GM04504 (cell line): ENCODE measurements around the gene REN.
A peak's percentile ranks its signal among the peaks of the same experiment; 100 is the strongest.

ENCODE experiments used
- DNase-seq: peaks from one replicate; pipeline ENCODE4 v3.0.0-alpha.2; 2012; ENCODE audit warnings: low read depth

REN gene

DNA sequence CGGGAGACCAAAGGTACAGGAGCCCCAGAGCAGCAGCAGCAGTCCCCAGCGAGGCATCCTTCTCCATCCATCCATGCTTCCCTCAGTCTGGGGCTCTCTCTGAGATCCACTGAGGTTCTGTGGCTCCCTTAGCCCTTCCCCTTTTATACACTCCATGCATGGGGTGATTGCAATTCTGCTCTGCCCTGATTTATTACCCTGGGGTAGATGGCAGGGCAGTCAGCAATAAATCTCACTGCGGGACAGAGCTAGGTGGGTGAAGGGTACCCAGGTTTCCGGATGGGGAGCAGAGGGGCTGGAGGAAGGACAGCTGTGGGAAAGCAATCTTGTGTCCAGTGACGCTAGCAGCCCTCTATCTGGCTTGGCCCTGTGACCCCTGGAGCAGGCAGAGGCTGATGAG lies at the start of gene REN:
Gene REN (minus strand): TSS at position 119 of the 400 bp plus-strand sequence. CDS start 44 bp downstream, at position 75.
- no peak for DNase-seq

DNA sequence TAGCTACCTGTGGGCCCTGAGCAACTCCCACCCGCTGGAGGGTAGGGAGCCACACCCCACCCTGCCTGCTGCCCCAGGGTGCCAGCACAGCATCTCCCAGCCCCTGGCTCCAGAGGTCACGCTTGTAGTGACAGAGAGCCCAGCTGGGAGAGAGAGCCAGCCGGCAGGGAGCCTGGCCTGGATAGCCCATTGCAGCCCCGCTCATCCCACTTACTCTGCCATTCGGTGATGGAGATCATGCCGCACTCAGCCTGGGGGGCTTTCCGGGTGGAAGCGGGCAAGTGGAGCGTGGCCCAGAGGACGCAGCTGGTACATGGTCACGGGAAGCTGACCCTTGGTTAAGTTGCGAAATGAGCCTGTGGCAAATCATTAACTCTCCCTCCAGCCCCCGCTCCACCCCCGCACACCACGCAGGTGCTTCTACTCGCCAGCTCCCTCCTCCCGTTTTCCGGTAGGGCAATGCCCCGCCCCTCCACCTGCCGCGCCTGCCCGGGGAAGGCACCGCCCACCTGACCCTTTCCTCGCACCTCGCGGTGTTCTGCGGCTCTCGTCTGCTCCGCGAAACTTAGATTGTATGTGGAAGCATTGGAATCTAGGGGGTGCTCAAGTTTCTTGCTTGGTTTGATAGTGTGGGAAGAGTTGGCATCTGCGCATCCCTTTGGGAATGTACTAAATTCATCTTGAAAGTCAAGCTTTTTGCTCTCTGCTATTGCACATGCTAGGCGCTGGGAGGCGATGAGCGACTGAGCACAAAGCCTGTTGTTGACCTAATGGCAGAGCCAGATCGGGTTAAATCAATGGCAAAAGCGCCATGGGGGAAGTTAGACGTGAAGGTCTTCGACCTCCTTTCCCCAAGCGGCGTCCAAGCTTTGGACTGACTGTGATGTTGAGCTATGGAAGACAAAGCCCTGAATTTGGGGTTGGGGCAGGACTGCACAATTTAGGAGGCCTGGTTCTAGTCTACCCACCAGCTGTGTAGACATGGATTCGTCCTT lies 47.8 kb upstream of the REN start, which contains the start of gene GOLT1A:
Gene GOLT1A (minus strand): TSS at position 321 of the 995 bp plus-strand sequence. CDS start 82 bp downstream, at position 239.
- peak; percentile 43 for DNase-seq

DNA sequence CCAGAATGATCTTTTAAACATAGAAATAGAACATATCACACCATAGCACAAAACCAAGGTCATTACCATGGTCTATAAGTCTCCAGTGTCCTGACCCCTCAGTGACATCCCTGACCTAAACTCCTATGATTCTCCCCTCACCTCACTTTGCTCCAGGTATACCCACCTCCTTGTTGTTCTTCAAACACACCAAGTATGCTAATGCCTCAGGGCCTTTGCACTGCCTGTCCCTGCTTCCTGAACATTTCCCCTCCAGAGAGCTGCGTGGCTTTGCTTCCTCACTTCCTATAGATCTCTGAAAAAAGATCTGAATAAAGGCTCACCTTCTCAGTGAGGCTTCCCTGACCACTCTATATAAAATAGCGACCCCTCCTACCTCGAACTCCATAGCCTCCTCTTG lies 46.6 kb upstream of the REN start:
- DNase-seq = no peak

DNA sequence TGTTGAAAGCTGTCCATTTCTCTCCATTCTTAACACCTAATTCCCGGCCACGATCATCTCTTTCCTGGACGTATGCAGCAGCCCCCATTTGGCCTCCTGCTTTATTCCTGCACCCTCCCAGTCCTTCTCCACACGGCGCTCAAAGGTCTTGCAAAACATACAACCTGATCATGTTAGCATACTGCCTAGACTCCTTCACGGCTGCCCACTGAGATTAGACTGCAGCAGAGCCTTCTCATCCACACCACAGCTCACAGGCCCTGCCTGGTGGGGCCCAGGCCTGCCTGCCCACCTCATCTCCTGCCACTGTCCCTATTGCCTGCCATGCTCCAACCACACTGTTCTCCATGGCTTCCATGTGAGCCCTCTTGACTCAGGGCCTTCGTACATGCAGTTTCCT lies 44.9 kb upstream of the REN start:
- DNase-seq = no peak

DNA sequence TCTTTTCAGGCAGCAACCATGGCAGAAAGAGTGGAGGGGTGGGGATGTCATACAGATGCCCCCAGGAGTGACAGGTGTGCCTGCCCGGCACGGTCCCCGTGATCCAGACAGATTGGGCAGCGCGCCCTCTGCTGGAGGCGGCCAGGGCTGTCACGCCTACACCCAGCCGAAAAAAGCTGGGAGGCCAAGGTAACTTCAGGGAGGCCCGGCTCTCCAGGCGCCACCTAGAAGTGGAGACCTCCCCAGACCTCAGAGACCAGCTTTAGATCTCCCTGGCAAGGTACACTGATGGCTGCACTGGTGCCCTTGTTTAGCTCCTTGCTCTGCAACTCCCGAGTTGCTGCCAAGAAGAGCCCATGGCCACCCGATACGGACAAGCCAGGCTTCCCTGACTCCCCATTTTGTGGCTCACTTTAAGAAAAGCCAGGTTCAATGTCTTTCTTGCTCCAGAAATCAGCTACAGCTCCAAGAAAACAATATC lies 41.0 kb upstream of the REN start:
- DNase-seq = no peak

DNA sequence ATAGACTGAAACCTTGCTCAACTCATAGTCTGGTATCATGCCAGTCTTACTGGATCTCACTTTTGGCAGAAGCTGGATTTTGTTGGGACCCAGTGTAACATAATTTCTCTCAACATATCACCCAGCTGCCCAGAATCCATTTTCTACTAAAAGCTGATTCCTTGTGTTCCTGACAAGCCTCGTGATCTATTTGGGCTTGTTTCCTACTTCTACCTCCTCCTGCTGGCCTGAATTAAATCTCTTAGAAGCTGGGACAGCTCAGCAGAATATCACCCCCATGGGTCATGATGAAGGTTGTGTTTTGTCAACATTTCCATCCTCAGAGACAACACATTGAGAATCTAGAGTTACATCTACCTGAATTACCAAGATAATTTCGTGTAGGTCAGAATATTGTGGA lies 40.0 kb upstream of the REN start:
- DNase-seq = no peak

DNA sequence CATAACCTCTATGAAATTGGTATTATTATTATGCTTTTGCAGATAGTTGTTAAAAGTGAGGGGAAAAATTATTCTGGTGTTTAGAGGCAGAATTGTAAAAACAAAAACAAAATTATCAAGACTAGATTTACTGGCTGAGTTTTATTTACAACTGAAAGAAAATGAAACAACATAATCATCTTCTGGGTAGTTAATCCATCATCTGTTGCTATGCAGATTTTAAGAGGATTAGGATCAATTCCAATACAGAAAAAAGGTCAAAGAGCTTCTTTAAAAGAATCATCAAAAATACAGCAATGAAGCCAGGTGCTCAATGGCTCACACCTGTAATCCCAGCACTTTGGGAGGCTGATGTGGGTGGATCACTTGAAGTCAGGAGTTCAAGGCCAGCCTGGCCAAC lies 39.3 kb upstream of the REN start:
- DNase-seq = no peak

DNA sequence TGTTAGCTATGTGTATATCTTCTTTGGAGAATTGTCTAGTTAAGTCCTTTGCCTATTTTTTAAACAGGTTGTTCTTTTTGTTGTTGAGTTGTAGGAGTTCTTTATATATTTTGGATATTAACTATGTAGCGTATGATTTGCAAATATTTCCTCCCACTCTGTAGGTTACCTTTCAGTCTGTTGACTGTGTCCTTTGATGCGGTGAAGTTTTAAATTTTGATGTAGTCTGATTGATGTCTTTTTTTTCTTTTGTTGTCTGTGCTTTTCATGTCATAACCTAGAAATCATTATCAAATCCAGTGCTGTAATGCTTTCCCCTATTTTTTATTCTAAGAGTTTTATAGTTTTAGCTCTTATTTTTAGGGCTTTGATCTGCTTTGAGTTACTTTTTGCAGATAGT lies 38.8 kb upstream of the REN start:
- DNase-seq = no peak

DNA sequence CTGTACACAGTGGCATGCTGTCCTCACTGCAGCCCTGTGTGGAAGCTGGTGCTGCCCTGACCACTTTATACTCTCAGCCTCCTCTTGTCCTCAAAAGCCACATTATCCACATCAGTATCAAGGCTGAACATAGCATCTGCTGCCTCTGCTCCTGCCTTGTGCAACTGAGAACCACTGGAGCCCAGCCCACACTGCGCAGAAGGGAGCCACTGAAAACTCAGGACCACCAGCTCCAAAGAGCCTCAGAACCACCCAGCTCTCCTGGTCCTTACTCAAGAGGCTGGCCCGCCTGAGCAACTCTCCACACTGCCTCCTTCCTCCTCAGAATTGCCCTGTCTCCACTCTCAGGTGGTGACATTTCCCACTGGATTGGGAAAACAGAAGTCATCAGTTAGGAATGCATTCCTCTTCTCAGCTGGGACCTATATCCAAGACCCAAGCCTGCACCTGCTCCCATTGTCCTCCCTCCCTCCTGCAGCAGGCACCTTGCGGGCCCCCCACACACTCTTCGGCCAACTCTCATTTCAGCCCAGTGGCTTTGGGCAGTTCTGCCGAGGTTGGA lies 37.1 kb upstream of the REN start:
- no peak for DNase-seq

DNA sequence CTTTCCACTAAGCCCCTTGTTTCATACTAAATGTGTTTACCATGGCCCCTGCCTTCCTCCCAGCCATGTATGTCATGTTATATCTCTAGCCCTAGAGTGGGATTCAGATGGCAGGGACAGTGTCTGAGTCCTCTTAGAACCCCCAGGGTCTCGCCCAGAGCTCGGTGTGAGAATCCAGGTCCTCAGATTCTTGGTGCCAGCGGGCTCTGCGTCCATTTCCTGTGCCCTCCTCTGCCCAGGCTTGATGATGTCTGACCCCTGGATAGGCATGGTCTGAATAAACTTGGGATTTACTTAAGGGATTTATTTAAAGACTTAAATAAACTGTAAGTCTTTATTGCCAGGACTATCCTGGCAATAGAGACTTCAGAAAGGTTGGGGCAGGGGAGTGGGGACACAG lies 36.3 kb upstream of the REN start:
- no peak for DNase-seq

DNA sequence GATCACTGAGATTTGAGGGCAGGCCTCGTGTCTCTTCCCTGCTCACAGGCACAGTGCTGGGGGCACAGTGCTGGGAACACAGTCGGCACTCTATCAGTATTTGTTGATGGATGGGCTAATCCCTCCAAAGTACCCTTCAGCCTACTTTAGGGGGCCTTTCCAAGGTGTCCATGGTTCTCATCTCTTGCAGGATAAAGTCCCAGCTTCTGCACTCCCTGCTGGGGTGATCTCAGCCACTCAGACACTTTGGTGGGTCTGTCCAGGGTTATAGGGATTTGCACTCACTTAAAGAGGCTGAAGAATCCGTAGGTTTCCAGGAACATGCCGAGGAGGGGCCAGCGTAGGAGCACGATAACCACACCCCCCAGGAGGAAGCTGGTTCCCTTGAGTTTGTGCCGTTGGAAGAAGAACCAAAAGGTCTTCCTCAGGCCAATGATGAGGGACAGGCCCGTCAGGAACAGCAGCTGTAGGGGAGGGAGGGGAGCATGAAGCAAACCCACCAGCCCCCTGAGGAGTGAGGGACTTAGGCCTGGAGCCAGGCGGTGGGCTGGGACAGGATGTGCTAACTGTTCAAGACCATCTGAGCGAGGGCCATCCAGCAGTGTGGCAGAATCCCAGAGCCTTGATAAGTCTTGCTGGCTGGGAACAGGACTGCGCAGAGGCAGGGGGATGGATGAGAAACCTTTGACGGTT lies 35.4 kb upstream of the REN start:
- DNase-seq = no peak

DNA sequence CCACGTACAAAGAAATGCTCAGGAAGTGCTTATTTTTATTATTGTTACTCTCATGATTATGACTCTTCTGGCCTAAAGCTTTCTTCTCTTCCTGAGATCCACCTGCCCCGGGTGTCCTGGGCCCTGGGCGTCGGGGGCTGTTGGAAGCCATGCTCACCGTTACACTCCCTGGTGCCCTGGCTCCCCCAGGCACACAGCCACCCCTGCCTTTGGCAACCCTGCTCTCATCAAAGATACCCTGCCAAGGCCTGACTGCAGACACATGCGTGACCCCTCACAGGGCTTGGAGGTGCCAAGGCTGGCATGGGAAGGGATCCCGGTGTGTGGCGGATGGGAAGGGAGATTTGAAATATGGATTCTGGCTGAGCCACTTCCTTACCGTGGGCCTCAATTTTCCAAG lies 33.4 kb upstream of the REN start:
- no peak for DNase-seq

DNA sequence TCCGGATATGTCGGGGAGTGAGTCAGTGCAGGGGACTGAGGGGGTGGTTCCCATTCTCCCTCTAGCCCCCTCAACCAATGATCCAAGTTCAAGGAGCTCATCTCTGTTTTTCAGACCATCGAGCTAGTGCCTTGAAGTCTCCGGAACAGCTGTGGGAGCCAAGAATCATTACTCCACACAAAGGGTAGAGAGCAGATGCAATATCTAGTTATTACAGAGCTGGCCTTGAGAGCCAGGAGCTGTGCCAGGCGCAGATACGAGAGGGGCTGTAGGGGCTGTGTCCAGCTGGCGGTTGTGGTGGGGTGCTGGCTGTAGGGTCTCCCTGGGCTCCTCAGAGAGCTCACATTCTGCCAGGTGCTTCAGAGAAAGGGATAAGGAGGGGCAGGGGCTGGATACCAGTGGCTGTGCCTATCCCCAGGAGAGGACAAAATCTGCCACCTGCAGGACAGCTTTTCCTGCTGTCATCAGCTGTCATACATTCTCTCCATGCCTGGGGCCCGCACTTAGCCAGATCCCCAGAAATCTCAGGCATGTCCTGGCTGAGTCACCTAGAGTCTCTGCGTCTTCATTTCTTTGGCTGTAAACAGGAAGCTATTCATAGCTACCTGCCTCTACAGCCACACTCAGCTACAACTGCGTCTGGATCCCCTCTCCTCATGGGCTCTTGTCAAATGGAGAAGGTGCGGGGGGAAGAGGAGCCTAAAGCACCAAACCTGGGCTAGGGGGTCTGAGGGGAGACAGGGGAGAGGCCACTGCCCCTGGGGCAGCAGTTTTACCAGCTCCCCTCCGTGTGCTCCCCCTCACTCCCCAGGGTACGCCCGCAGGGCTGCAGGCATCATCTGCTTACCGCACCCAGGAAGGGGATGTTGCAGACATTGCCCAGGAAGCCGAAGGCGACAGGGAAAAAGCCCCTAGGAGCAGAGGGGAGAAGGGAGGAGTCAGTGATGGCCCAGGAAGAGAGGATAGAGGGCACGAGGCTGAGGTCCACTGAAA lies 32.5 kb upstream of the REN start:
- DNase-seq = peak; percentile 42

DNA sequence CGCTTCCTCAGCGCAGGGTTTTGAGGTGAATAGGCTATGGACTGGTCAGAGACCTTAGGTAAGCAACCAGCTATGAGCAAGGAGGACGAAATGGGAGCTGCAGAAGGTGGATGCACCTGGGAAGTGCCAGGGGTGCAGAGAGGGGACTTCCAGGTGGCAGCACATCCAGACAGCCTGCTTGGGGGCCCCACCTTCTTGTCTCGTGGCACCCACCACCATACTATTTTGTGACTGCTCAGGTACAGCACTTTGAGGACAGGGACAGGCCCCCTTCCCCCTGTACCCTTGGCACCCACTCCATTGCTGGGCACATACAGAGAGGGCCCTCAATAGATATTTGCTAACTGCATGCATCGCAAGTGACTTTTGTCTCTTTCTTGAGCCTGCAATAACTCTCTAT lies 30.9 kb upstream of the REN start:
- DNase-seq = no peak

DNA sequence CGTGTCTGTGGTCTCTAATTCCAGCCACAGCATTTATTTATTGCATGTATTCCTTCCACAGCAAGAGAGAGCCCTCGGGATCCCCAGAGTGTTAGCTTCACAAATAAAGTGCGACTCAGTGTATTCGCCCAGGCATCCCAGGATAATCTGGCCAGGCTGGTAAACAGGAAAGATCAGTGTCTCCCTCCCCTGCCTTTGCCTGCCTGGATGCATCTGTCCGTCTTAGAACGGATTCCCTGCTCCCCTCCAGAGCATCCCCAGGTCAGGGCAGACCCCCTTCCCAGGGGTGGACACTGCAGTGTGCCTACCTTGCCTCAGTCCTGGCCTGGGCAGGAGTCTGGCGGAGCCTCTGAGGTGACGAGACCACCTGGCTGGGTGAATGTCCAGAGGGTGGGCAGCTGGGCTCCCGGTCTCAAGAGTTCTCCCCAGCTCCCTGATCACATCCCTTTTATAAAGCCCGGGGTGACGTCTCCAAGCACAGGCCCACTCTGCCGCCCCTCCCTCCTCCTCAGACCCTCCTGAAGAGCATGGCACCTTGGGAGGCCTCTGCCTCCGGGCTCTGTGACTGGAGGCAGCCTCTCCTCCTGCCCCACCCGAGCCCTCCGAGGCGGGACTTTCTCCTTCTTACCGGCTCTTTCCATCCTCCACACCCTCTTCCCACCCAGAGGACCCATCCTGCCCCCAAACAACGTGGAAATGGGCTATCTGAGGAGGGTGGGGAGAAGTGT lies 30.1 kb upstream of the REN start, which contains the start of gene KISS1:
Gene KISS1 (minus strand): TSS at position 424 of the 728 bp plus-strand sequence. CDS start 3,615 bp downstream, outside the sequence.
- DNase-seq = no peak

DNA sequence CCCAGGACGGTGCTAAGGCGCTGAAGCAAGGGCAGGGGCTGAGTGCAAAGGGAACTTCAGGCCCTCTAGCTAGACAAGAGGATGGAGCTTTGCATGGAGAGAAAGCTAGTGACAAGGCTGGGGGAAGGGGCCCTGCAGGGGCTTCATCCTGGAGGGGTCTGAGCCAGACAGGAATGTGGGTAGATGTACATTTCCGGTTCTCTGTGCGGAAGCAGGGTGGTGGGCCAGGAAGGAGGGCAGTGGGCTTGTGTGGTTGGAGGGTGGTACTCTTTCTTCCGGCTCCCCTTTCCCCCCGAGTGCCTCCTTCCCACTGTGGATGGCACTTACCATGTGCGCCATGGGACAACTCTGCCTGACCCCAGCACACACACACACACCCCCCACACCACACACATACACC lies 28.6 kb upstream of the REN start:
- DNase-seq = no peak

DNA sequence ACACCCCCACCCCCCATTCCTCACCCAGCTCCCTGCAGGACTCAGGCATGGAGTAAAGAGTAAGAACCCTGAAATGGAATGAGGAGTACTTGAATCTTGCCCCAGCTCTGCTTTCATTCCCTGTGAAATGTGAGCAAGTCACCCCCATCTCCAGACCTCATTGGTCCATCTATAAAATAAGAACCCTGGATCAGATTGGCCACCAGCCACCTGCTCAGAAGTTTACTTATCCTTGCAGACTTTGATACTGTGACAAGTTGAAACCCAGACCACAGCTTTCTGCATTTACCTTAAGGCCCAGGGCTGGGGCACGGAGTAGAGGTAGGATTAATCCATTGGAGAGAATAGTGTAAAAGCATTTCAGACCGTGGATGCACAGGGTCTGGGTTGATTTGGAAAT lies 27.9 kb upstream of the REN start:
- DNase-seq = no peak

DNA sequence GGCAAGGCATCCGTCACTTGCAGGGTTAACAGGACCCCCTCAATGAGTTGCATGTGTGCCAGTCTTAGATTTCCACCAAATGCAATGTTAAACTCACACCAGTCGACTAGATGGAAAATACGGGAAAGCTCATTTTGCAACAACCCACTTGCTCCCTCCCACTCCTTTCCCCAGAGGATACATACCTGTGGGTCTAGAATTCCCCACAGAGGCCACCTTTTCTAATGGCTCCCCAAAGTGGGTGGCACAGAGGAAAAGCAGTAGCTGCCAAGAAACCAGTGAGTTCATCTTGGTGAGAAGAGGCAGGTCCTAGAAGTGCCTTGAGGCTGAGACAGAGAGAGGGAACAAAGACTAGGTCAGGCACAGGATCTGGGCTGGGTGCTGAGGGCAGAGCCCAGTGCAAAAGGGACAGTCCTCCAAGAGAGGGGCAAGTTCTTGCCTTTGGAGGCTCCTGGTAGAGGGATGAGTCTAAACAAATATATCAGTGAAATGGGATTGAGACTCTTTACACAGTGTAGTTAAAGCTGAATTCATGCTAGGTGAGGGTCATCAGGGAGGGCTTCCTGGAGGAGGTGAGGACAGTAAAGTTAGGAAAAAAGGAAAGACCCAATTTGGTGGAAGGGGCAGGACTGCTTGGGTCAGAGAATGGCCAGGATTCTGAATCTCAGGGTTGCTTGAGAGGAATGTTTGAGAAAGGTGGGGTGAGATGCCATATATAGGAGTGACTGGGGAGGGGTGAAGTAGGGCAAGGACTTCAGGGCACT lies 26.6 kb upstream of the REN start:
- DNase-seq = no peak

DNA sequence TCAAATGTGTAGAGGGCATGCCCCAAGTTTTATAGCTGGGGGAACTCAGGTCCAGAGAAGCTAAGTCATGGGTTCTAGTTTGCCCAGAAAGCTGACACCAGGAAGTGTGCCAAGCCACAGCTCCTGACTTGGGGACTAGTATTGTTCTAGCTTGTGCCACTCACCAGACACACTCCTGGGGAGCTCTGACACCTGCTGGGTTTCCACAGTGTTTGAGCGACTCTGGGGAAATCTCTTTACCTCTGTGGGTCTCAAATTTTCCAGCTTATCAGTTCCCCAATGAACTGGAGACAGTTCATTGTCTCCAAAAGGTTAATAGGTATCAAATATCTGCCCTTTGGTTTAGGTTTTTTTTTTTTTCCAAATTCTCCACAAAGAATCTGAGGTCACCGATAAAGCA lies 25.9 kb upstream of the REN start:
- no peak for DNase-seq

DNA sequence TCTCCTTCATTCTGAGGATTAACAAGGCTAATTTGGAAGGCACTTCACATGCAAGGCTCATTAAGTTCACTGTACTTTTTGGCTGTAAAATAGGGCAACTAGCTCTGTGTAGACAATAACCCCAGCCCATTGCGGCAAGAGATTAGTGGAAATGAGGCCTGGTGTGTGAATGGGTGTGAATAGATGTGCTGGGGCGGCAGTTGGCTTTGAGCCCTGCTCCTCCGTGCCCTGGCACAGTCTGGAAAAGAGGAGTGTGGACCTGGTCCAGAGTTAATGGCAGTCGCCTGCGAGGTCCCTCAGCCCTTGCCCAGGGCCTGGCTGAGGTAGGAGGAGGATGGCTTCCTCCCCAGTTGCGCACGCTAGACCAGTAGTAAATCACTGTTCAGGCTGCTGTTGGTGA lies 25.3 kb upstream of the REN start:
- DNase-seq = no peak
